ENCODE measurements around the gene WARS2. TPM values are rescaled to one million over a fixed set of nuclear protein-coding genes. Genes with fewer than 3 reads are reported as not detected.
"Not testable (repeated sequence)": the region's sequence is repeated elsewhere in the genome, so short reads cannot be mapped to it uniquely, and the experiment has no call there.

WARS2 gene
- total RNA-seq, 1 donor from 2014 or later, result 9.0 TPM

- FAIRE-seq (no peak), DNase-seq (ENCODE audit: low spot score in 2 of 2) (no peak)
Measured at GRCh38 chr1:119141020-119141424, 569 bp upstream of the WARS2 start.

GRCh38 chr1:119139857-119140176, 636 bp downstream of the WARS2 start:
- DNase-seq (ENCODE audit: low spot score in 2 of 2), result no peak
- FAIRE-seq, result no peak

DNA sequence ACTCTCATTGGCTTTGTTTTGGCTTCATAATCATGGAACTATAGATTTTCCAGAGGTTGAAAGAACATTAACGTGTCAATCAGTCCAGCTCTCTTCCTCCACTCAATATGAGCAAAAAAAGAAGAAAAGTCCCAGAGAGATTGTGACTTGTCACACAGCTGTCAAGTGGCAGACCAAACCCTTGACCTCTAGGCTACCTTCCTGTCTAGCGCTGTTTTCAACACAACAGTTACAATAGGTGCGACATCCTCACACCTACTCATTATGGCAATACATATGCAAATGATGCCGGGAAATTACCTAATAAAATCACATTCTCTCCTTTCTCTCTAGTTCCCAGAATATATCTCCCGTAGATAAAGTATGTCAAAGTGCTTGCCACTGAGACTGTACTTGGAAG, 1.1 kb downstream of the WARS2 start:
- DNase-seq (ENCODE audit: low spot score in 2 of 2), result no peak
- FAIRE-seq, result no peak

GRCh38 chr1:119136401-119136800, 4.1 kb downstream of the WARS2 start:
- no peak for FAIRE-seq
- DNase-seq (ENCODE audit: low spot score in 2 of 2), result no peak

DNA sequence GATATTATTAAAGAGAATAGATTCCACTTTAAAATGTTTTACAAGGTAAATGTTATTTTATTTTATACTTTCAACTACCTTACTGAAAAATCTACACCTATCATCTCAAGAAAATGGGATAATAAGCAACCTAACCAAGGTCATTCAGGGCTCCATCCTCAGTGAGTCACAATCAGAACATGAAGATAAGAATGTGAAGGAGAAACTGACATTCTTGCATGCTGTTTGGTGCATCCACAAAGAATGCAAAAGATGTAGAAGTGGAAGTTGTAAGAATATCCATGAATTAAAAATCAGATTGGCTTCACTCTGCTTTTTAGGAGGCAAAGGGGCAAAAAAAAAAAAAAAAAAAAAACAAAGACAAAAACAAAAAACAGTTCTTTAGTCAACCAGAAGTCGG, 6.5 kb downstream of the WARS2 start:
- DNase-seq (ENCODE audit: low spot score in 2 of 2) (no peak), FAIRE-seq (no peak)

DNA sequence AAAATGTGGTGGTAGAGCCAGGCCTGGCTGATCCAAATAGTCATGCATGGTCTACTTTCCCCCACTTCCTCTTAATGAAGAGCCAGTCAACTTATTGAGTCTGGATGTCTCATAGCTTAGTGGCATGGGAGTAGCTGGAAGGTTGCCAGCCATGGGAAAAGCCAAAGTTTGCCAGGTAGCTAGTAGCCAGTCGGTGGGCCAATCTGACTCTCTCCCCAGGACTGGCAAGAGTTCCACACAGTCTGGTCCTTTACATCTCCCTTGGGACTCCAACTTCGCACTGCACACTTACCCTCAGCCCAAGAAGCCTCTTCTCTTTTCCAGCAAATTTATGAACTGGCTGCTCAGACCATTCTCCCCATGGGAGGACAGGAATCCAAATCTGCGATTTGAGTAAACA, 8.3 kb downstream of the WARS2 start:
- DNase-seq (ENCODE audit: low spot score in 2 of 2) (no peak), FAIRE-seq (no peak)

DNA sequence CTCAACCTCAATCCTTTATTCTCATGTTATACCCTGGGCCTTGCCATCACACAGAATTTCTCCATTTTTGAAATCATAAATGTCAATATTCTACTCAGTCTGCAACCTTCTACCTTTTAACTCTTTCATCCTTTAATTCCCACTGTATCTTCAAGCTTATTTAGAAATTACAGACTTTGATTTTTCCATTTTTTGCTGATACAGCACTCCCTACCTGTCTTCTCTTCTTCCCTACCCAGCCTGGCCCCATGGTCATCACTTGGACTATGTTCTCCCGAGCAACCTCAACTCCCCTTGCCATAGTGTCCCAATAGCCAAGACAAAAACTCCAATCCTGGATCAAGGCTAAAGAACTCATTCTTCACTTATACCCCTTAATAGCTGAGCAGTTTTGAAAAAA, 14.6 kb downstream of the WARS2 start:
- FAIRE-seq (no peak), DNase-seq (ENCODE audit: low spot score in 2 of 2) (no peak)

- DNase-seq (ENCODE audit: low spot score in 2 of 2) (no peak), FAIRE-seq (no peak)
Measured at GRCh38 chr1:119124764-119125163, 15.7 kb downstream of the WARS2 start.

- FAIRE-seq; DNase-seq (ENCODE audit: low spot score in 2 of 2): not testable (repeated sequence)
Measured at GRCh38 chr1:119121872-119122271, 18.6 kb downstream of the WARS2 start.

GRCh38 chr1:119116725-119117124, 23.7 kb downstream of the WARS2 start:
- FAIRE-seq (no peak), DNase-seq (ENCODE audit: low spot score in 2 of 2) (no peak)

GRCh38 chr1:119115736-119116135, 24.7 kb downstream of the WARS2 start:
- no peak for FAIRE-seq

DNA sequence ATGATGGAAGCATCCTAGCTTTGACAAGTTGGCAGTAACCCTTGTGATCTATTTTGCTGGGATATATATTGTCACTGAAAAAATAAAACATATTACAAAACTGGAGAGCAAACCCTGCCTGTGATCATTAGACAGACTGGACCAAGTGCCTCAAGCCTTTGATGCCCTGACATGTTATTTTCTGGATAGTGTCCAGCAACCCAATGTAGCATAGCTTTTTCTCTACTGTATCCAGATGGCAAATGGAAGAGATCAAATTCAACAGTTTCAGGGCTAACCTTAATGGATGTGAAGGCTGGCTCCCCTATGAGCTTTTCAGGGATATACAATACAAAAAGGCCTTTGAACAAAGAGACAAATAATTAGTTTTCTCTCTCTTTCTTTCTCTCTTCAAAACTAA, 25.1 kb downstream of the WARS2 start:
- FAIRE-seq (no peak), DNase-seq (ENCODE audit: low spot score in 2 of 2) (no peak)

More at GRCh38 chr1:119115736-119116135, 24.7 kb downstream of the WARS2 start:
- DNase-seq (ENCODE audit: low spot score in 2 of 2), result no peak

- FAIRE-seq (no peak), DNase-seq (ENCODE audit: low spot score in 2 of 2) (no peak)
Measured at GRCh38 chr1:119114786-119115185, 25.7 kb downstream of the WARS2 start.

- FAIRE-seq (no peak), DNase-seq (ENCODE audit: low spot score in 2 of 2) (no peak)
Measured at GRCh38 chr1:119112791-119113190, 27.7 kb downstream of the WARS2 start.

- DNase-seq (ENCODE audit: low spot score in 2 of 2), result no peak
- FAIRE-seq, result no peak
Measured at GRCh38 chr1:119112244-119112643, 28.2 kb downstream of the WARS2 start.

GRCh38 chr1:119108988-119109387, 31.5 kb downstream of the WARS2 start:
- DNase-seq (ENCODE audit: low spot score in 2 of 2), result no peak
- FAIRE-seq, result no peak

GRCh38 chr1:119103764-119104163, 36.7 kb downstream of the WARS2 start:
- FAIRE-seq (peak; percentile 93), DNase-seq (ENCODE audit: low spot score in 2 of 2) (no peak)

DNA sequence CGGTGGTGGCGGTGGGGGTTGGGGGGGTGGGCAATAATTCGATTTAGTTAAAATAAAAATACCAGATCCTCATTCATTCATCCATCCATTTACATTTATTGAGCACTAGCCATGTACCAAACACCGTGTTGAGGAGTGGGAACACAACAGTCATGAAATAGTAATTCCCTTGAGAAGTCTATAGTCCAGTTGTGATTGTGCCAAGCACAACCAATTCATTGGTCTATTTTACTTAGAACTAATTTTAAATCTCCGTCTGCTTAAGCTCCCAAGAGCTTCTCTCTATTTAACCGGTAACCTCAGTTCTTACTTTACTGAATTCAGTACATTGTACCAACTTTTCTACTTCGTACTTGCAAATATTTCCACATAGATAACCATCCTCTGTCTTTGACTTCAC, 38.4 kb downstream of the WARS2 start:
- DNase-seq (ENCODE audit: low spot score in 2 of 2) (no peak), FAIRE-seq (no peak)

- FAIRE-seq (no peak), DNase-seq (ENCODE audit: low spot score in 2 of 2) (no peak)
Measured at GRCh38 chr1:119101563-119101962, 38.9 kb downstream of the WARS2 start.

GRCh38 chr1:119099775-119100174, 40.7 kb downstream of the WARS2 start:
- FAIRE-seq (no peak), DNase-seq (ENCODE audit: low spot score in 2 of 2) (no peak)

DNA sequence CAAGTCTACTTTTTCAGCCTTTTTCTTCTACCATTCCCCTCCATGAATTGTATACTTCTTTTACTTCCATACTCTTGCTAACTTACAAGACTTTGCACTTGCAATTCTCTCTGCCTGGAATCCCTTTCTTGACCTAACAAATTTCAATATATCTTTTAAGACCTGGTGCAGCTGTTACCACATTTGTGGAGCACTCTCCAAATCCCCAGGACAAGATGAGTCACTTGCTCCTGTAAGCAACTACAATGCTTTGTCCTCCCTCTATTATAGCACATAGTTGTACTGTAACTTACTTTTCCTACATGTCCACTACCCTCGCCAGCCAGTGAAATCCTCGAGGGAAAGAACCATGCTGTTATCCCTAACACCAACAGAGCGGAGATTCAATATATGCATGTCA, 43.1 kb downstream of the WARS2 start:
- DNase-seq (ENCODE audit: low spot score in 2 of 2) (no peak), FAIRE-seq (no peak)

DNA sequence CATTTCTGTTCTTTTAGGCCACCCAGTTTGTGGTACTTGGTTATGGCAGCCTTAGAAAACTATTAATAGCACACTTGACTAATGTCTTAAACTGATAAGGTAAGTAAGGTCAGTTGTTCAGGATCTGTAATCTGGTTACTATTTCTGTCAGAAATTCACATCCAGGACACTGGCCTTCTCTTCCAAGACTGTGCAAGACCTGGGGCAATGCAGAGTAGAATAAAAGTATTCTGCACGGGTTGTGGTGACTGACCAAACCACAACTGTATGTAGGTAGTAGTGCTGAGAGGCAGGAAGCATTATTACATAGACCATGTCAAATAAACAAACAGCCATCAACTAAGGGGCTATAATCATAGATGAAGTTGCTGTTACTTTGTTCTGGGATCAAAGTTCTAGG, 46.7 kb downstream of the WARS2 start:
- FAIRE-seq (no peak), DNase-seq (ENCODE audit: low spot score in 2 of 2) (no peak)

DNA sequence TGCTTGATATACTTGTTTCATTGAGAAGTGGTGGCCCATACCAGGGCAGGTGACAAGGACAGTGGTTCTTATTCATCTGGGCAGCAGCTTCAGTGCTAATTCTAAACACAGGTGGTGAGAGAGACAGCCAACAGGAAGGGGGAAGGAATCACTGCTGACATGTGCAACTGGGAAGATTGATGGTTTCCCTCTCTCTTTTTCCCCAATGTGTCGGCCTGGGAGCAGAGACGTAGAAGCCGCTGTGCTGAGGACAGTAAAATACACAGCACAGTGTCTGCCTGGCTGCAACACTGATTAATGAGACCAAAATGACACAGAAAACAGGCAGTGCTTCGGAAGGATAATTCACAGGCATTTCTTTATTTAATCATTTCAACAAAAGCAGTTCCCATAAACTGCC, 48.8 kb downstream of the WARS2 start:
- DNase-seq (ENCODE audit: low spot score in 2 of 2), result no peak
- no peak for FAIRE-seq

DNA sequence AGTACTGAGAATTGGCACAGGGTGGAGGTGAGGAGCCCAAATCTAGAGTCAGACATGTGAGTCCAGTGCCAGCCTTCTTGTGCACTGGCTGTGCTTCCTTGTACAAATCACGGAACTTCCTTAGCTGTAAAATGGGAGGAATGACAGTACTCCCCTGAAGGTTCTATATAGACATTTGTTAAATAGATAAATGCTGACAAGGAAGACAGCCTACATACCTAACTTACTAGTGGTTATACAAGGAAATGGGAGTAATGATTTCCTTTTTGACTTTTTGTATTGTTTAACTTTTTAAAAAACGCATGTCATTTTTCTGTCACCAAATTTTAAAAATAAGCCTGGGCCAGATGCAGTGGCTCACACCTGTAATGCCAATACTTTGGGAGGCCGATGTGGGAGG, 50.2 kb downstream of the WARS2 start:
- DNase-seq (ENCODE audit: low spot score in 2 of 2), result no peak
- FAIRE-seq, result no peak
